Breast epithelium (tissue), 4 donors: ENCODE results near the gene CMTM4. TPM values are rescaled to one million over a fixed set of nuclear protein-coding genes. Genes with fewer than 3 reads are reported as not detected.

Source experiments
- DNase-seq, 2 donors: peaks; one replicate each; pipeline ENCODE4 v3.0.0-alpha.2; 2019; ENCODE audit warnings: low spot score in 2 of 2
- H3K27ac ChIP-seq, 2 donors: fragments of 200-600 bp; sonication (generic) in 1 of 2; one replicate each; pipeline ENCODE4 v1.5.1; 2016 to 2019; ENCODE audit warnings: mild to moderate bottlenecking in 1 of 2
- H3K27me3 ChIP-seq, 2 donors: fragments of 200-600 bp; sonication (generic) in 1 of 2; one replicate each; pipeline versions ENCODE4 v1.5.1 to v1.6.0; 2017 to 2019; ENCODE audit warnings: control low read depth in 1 of 2, mild to moderate bottlenecking in 1 of 2
- H3K36me3 ChIP-seq: fragments of 200-600 bp; one replicate; pipeline ENCODE4 v1.5.1; 2019
- H3K4me1 ChIP-seq, 2 donors: fragments of 200-600 bp; sonication (generic); one replicate each; pipeline ENCODE4 v1.5.1; 2016 to 2019; ENCODE audit warnings: control low read depth in 1 of 2
- H3K4me3 ChIP-seq, 3 donors: fragments of 200-600 bp; sonication (generic); 1 replicate in 2 of 3; 2 replicates in 1 of 3; pipeline ENCODE4 v1.5.1; 2016 to 2019; ENCODE audit warnings: mild to moderate bottlenecking in 3 of 3, moderate library complexity in 2 of 3
- H3K9me3 ChIP-seq, 2 donors: fragments of 200-600 bp; sonication (generic) in 1 of 2; one replicate each; pipeline ENCODE4 v1.5.1; 2016 to 2019; ENCODE audit warnings: control low read depth in 1 of 2
- CTCF ChIP-seq, 3 donors: fragments of 450-650 bp; IDR thresholded peaks; one replicate each; pipeline ENCODE4 v1.5.1; 2016 to 2017; ENCODE audit warnings: antibody characterized with exemption in 3 of 3, mild to moderate bottlenecking in 3 of 3, moderate library complexity in 3 of 3
- POLR2A ChIP-seq: fragments of 450-650 bp; IDR thresholded peaks from one replicate; pipeline ENCODE4 v1.6.1; 2016; ENCODE audit warnings: antibody characterized with exemption, mild to moderate bottlenecking, moderate library complexity
- POLR2AphosphoS5 ChIP-seq, 3 donors: sonication (generic); formaldehyde crosslinking; IDR thresholded peaks; one replicate each; pipeline ENCODE4 v1.6.1; 2017; ENCODE audit warnings: antibody characterized with exemption in 3 of 3
- intact Hi-C: fragments of 100-400 bp; cut with DNase I; formaldehyde crosslinking; loops from one replicate; pipeline ENCODE4 v1.15.1; 2023; ENCODE audit warnings: low total_unique reads
- total RNA-seq, 3 donors: library from RNA; depleted of rRNA; stranded (reverse); fragments of >200 nt; gene quantifications; one replicate each; pipeline ENCODE4 v1.1.0, GENCODE V29; 2016

The CMTM4 gene
- total RNA-seq, 3 donors from 2014 or later: 12.5 to 35.4 (median 33.7) TPM

GRCh38 chr16:66576296-66576695 is 120.2 kb downstream of the CMTM4 start:
- intact Hi-C loops: no loop called here
- Histone ChIP-seq H3K27me3 (no peaks in the 10 kb centered on the region), H3K27ac (no peak overlapping the region), H3K4me1 (no peaks in the 10 kb centered on the region), H3K4me3 (no peak overlapping the region), H3K36me3 (no peaks in the 10 kb centered on the region), H3K9me3 (no peaks in the 10 kb centered on the region)
- no peak for TF ChIP-seq POLR2AphosphoS5 (IDR thresholded peaks at IDR 0.05)
- no peak for TF ChIP-seq POLR2A
- TF ChIP-seq CTCF (IDR thresholded peaks at IDR 0.05): no peak
- DNase-seq: no peak

- no peak for DNase-seq
- Histone ChIP-seq H3K4me1 (no peaks in the 10 kb centered on the region), H3K27me3 (no peaks in the 10 kb centered on the region), H3K4me3 (no peak overlapping the region), H3K27ac (no peak overlapping the region), H3K9me3 (no peaks in the 10 kb centered on the region), H3K36me3 (no peaks in the 10 kb centered on the region)
- intact Hi-C loops: no loop called here
- TF ChIP-seq CTCF (IDR thresholded peaks at IDR 0.05) (no peak), POLR2A (no peak), POLR2AphosphoS5 (IDR thresholded peaks at IDR 0.05) (no peak)
Measured at GRCh38 chr16:66575060-66575459, 121.5 kb downstream of the CMTM4 start.

- Histone ChIP-seq H3K36me3 (no peaks in the 10 kb centered on the region), H3K27ac (no peak overlapping the region), H3K27me3 (no peaks in the 10 kb centered on the region), H3K9me3 (no peaks in the 10 kb centered on the region), H3K4me3 (no peak overlapping the region), H3K4me1 (no peaks in the 10 kb centered on the region)
- no peak for DNase-seq
- no peak for TF ChIP-seq POLR2A
- TF ChIP-seq POLR2AphosphoS5 (IDR thresholded peaks at IDR 0.05): no peak
- TF ChIP-seq CTCF (IDR thresholded peaks at IDR 0.05): no peak
- intact Hi-C loops: no loop called here
Measured at GRCh38 chr16:66574531-66574930, 122.0 kb downstream of the CMTM4 start.

- intact Hi-C loops: no loop called here
- no peak for TF ChIP-seq CTCF (IDR thresholded peaks at IDR 0.05)
- TF ChIP-seq POLR2A: no peak
- TF ChIP-seq POLR2AphosphoS5 (IDR thresholded peaks at IDR 0.05): no peak
- no peaks in the 10 kb centered on the region for H3K27me3 ChIP-seq
- no peaks in the 10 kb centered on the region for H3K36me3 ChIP-seq
- no peak overlapping the region for H3K4me3 ChIP-seq
- no peak overlapping the region for H3K27ac ChIP-seq
- no peaks in the 10 kb centered on the region for H3K9me3 ChIP-seq
- DNase-seq: no peak
- H3K4me1 ChIP-seq: no peaks in the 10 kb centered on the region
Measured at GRCh38 chr16:66574081-66574480, 122.5 kb downstream of the CMTM4 start.

- H3K36me3 ChIP-seq: no peaks in the 10 kb centered on the region
- no peaks in the 10 kb centered on the region for H3K4me1 ChIP-seq
- H3K4me3 ChIP-seq: no peak overlapping the region
- H3K27ac ChIP-seq: no peak overlapping the region
- no peak for DNase-seq
- no peak for TF ChIP-seq POLR2A
- no peak for TF ChIP-seq CTCF (IDR thresholded peaks at IDR 0.05)
- no peak for TF ChIP-seq POLR2AphosphoS5 (IDR thresholded peaks at IDR 0.05)
- no peaks in the 10 kb centered on the region for H3K27me3 ChIP-seq
- intact Hi-C loops: no loop called here
- H3K9me3 ChIP-seq: no peaks in the 10 kb centered on the region
Measured at GRCh38 chr16:66572356-66572755, 124.2 kb downstream of the CMTM4 start.
